CD4-positive, alpha-beta T cell treated with Interferon alpha-2 for 1 hour (primary cell): ENCODE results near the gene STAM.
"Not testable (repeated sequence)": the region's sequence is repeated elsewhere in the genome, so short reads cannot be mapped to it uniquely, and the experiment has no call there.

Source experiments
- DNase-seq, 2 donors: peaks; one replicate each; pipeline ENCODE4 v3.0.0-alpha.2; 2020 to 2022

STAM gene

DNA sequence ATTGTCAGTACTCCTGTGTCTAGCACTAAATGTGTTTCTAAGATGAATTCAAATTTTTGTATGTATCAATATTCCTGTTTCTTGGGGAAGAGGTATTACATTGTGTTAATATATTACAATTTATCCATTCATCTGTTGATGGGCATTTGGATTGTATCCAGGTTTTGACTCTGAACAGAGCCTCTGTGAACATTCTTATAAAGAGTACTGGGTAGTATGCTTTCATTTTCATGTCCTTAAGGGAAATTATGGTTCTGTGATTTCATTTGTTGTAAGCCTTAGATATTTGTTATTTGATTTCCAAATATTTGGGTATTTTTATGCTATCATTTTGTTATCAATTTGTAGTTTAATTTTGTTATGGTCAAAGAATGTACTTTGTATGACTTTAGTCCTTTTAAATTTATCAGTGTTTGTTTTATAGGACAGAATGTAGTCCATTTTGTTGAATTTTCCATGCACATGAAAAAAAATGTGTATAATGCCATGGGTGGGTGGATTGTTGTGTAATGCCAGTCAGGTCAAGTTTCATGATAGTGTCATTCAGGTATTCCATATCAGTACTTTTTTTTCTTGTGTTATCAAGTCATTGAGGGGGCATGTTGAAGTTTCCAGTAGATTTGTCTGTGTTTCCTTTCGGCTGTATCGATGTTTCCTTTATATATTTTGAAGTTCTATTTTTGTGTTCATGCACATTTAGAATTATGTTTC lies 38.4 kb downstream of the STAM start:
- no peak for DNase-seq

DNA sequence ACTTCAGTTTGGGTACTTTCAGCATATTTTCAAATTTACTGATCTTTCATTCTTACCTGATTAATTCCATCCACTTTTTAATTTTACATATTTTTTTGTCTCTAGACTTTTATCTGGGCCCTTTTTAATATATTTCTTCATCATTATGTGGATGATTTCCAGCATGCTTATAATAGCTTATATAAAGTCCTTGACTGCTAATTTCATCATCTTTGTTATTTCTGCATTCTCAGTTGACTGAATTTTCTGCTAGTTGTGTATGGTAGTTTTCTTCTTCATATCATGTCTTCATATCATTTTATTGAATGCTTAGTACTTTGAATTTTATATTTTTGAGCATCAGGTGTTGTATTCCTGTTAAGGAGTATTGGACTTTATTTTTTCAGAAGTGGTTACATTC lies 39.6 kb downstream of the STAM start:
- no peak for DNase-seq

DNA sequence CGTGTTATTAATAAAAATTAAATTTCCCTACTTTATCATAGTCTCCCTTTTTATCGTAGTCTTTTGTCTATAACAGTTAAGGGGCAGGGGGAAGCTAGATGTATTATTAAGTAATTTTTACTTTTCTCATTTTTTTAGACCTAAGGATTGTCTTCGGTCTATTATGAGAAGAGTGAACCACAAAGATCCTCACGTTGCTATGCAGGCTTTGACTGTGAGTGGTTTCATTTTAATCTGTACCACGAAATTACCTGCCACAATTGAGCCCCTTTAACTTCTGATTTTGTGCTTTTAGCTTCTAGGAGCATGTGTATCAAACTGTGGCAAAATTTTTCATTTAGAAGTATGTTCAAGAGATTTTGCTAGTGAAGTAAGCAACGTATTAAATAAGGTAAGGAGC lies 40.6 kb downstream of the STAM start:
- peak in 1 of 2 donors; percentile 45 for DNase-seq

DNA sequence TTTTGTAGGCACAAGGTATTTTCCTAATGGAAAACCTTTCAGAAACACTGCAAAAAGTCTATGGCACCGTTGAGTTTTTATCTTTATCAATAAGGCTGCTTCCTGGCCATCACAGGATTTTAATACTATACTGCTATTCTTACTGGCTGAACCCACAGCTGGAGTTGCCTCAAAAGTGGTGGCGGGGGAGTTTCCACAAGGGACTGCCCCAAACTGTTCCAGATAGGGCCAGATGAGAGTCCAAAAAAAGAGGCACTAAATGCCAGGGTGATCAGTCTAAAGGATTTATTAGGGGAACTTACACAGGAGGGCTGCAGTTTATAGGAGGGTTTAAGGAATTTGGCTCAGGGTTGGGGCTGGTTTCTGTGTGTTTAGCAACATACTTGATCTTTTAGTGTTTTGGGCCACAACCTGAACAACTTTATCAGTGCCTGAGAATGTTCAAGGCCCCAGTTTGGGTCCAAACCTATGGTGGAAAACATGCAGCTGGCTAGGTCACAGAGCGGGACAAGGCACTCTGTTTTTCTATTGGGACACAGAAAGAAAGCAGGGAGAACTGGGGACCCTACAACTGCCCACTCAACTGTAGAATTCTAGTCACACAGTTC lies 41.4 kb downstream of the STAM start:
- DNase-seq: peak in 1 of 2 donors; percentile 56

DNA sequence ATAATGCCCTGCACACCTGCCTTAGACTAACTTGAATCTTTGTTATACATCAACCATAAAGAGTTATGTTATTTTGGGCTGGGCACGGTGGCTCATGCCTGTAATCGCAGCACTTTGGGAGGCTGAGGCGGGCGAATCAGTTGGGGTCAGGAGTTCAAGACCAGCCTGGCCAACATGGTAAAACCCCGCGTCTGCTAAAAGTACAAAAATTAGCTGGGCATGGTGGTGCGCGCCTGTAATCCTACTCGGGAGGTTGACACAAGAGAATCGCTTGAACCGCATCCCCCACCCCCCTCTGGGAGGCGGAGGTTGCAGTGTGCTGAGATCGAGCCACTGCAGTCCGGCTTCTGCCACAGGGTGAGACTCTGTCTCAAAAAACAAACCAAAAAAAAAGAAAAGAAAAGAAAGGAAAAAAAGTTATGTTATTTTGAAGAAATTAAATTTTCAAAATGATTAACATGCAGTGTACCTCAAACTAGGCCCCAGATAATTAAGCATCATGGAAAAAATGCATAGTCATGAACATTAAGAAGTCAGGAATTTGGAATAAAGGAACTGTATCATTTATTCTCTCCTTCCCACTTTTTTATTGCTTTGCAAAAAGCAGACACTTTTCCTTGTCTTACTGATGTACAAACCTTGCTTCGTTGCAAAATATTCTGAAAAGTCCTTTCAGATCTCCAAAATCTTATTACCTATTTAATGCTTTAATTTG lies 43.3 kb downstream of the STAM start:
- DNase-seq: no peak

DNA sequence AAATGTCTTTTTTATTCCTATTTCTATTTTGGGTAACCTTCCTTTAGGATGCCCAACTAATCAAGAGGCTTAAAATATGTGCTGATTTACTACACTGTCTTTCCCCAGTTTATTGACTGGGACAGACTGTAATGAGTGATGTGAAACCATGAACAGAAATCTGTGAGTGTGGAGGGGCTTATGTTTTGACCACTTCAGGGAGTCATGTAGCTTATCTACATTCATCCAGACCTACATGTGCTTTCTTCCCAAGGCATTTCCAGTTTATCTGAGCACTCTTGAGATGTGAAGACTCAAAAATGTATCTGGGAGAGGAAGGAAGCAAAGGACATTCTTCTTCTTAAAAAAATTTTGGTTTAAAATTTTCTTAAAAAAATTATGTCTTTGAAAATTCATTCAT lies 45.2 kb downstream of the STAM start:
- no peak for DNase-seq

DNA sequence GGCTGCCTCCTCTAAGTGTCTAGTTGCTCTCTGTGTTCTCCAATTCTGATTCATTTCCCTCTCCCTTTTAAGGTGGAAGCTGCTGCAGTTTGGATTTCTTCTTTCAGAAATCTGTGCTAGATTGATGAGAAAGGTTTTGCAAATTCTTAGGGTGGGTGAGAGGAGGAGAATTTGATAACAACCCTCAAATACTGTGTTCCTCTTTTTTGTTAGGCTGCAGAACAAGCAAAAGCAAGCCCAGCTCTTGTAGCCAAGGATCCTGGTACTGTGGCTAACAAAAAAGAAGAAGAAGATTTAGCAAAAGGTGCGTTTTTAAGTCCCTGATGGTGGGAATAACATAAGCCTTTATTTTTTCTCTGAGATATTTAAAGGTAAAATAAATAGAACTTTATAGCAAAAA lies 49.1 kb downstream of the STAM start:
- DNase-seq: no peak

DNA sequence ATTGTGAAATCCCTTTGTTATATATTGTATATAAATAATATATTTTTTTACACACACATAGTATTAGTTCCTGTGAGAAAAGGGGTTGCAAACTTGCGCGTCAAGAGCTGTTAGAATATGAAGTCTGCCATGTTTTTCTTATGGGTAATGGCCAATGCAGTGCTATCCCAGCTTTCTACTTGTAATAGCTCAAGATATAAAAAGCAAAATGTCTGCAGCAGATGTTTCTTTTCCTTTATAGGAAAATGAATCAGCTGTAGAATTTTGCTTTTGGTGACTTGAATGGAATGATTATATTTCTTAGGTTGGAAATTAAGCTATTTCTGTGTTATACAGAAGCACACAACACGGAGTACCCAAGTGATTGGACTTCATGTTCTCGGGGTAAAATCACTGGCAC lies 54.7 kb downstream of the STAM start:
- no peak for DNase-seq

DNA sequence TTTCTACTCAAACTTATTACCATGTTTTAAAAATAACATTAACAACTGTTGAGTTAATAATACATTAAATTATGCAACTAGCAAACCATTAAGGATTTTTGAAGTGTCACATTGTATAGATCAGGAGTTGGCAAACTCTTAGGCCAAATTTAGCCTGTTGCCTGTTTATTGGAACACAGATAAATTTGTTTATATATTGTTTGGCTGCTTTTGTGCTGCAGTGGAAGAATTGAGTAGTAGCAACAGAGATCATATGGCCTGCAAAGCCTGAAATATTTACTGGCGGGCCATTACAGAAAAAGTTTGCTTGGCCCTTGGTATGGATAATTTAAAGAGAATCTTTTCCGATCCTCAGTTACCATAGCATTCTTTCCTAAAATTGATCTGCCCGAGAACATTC lies 57.4 kb downstream of the STAM start:
- DNase-seq: no peak

DNA sequence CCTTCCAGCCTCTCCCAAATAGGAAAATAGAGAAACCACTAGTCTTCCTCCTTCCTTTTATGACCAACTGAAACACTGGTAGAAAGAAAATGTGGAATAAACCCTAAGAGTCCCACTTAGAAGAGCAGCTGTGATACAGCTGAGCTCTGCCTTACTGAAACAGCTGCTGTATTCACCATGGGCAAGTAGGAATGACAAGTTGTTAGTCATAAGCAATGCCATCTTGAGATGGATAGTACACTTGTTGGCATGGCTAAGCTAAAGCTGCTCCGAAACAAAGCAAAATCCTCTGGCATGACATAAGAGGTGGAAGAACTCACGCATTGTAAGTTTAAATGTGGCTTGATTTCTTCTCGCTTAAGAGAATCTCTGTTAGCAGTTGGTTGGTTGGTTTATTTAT lies 59.8 kb downstream of the STAM start:
- no peak for DNase-seq

DNA sequence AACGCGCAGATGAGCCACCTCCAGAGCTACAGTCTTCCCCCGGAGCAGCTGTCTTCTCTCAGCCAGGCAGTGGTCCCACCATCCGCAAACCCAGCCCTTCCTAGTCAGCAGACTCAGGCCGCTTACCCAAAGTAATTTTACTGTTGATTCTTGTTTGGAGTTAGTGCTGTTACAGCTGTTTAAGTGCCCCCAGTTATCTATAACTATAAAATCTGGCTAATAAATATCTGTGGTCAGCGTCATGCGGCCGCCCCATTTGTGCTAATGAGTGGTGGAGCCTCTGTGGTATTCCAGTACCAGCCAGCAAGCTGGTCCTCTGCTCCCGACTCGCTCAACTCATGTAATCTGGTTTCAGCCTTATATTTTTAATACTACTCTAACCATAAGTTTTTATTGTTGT lies 64.9 kb downstream of the STAM start:
- DNase-seq: no peak

DNA sequence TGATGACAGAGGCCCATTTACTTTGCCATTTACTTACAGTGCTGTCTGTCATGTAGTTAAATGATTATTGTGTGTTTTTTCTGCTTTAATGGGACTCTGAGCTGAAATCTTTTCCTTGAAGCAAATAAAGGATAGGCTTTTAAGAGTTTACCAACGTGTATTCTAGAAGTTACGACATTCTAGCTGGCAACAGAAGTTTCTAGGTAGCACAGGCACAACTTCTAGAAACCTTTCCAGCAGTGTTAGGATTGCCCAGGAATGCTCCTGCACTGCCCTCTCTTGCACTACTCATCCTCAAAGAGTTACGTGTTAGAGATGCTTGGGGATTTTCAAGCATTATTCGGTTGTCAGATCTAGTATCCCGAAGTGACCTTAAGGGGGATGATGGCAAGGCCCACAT lies 65.5 kb downstream of the STAM start:
- no peak for DNase-seq

DNA sequence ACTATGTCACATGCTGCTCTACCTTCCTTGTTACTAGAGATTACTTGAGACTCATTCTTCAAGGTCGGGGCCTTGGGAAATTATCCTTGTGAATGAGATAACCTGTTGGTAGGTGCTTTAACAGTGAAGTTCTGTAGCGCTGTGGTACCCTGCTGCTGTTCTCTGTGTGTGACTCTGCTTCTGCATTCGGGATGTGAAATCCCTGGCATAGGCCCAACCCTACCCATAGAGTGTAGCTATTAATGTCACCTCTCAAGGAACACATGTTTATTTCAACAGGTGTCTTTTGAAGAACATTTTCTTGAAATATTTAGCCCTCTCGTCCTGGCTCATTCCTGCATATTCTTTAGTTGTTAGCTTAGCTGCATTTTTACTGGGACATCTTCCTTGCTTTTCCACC lies 66.2 kb downstream of the STAM start:
- no peak for DNase-seq

DNA sequence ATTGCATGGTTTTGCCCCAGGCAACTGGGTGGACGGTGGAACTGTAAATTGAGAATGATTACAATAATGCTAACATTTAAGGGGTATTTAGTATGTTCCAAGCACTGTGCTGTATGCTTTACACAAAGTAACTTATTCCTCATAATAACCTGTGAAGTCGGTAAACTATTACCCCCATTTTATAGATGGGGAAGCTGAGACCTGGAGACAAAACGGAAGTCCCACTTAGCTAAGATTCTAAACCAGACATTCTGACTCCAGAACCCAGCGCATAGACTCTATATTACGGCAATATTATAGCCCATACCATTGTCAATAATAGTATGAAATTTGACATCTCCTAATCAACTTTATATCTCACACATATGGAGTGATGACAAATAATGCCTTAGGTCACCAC lies 68.1 kb downstream of the STAM start:
- DNase-seq: no peak

DNA sequence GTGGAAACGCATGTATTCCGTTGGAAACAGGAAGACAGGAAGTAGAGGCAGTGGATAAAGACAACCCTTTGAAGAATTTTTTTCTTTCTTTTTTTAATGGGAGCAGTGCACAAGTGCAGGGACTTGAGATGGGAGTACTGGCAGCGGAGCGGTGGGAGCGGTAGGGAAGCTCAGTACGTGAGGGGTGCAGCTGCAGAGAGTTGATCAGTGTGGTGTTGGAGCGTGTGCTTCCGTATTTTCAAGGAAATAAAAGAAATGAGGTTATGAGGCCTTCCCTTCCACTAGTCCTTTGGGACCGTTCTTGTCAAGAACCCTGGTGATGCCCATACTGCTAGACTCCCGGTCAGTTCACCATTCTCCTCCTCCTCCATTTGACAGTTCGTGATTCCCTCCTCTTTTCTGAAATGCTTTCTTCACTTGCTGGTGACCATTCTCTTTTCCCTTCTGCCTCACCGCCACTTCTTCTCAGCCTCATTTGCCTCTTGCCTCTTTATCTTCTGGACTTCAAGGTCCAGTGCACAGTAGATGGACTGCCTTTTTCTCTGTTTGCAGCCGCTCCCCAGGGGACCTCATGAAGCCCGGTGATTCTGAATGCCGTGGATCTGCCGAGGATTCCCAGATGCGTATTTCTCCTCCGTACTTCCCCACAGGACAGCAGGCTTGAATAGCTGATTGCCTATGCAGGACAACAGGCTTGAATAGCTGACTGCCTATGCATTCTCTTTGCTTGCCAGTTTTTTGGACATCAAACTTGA lies 68.9 kb downstream of the STAM start:
- DNase-seq: no peak

DNA sequence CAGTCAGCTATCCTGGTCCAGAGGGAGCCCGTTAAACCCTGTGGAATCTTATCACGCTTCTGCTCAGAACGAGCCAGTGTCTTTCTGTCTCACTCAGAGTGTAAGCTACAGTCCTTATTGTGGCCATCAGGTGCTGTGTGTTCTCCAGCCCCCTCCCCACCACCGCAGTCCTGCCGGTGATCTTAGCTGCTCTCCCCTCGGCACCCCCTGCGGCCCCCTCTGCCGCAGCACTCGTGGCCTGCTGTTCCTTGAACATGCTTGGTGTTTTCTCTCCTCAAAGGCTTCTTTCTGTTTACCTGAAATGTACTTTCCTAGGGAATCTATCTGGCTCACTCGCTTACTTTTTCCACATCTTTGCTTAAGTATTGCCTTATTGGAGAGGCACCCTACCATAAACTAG lies 69.8 kb downstream of the STAM start:
- DNase-seq: no peak

DNA sequence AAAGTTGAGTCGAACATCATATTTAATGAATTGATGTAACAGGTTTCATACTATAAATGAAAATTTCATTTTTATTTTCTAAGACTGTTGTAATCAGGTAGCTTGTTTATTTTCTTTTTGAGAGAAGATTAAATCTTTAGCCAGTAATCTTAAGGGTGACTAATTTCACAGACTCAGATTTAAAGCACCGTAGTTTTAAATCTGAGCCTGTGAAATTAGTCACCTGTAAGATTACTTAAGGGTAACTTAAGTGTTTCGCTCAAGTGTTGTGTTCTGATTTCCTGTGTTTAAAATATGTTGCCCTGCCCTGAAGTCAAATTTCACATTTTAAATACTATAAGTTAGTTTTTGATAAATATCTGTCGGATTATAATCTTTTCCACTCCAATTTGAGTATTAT lies 72.2 kb downstream of the STAM start:
- no peak for DNase-seq

DNA sequence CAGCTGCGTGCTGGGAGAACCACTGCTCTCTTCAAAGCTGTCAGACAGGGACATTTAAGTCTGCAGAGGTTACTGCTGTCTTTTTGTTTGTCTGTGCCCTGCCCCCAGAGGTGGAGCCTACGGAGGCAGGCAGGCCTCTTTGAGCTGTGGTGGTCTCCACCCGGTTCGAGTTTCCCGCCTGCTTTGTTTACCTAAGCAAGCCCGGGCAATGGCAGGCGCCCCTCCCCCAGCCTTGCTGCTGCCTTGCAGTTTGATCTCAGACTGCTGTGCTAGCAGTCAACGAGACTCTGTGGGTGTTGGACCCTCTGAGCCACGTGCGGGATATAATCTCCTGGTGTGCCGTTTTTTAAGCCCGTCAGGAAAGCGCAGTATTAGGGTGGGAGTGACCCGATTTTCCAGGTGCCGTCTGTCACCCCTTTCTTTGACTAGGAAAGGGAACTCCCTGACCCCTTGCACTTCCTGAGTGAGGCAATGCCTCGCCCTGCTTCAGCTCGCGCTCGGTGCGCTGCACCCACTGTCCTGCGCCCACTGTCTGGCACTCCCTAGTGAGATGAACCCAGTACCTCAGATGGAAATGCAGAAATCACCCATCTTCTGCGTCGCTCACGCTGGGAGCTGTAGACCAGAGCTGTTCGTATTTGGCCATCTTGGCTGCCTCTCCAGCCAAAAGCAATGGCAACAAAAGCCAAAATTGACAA lies 78.5 kb downstream of the STAM start:
- not testable (repeated sequence) for DNase-seq

DNA sequence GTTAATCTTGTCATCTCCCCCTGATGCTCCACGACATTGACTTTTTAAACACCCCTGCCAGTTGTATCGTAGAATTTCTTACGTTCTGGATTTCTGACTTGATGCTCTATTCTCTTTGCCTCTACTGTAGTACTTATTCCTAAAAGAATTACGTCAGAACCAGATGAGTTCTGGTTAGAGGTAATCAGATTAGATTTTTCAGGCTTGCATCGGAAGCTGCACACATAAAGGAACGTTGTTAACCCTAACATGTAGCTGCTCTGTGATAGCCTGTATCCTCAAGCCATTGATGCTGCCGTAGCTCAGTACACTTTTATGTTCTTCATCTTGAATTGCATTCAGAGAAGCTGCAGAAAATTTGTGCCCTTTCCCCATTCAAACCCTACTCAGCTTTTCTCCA lies 81.8 kb downstream of the STAM start:
- DNase-seq: no peak

DNA sequence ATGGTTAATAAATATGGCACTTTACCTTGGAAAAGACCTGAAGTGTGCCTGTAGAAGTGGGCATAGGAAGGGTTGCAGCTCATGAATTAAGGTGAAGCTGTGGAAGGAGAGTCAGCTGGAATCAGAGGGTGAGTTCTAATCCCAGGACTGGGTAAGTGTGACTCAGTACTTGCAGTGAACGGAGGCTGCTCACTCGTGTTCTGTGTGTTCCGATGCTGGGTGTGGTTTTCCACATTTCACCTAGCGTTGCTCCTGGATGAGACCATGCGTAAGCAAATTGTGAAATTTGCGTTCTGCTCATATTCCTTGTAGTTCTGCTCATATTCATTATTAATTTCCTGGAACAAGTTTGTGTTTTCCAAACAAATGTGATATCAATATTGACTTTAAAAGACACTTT lies 85.7 kb downstream of the STAM start:
- DNase-seq: no peak

DNA sequence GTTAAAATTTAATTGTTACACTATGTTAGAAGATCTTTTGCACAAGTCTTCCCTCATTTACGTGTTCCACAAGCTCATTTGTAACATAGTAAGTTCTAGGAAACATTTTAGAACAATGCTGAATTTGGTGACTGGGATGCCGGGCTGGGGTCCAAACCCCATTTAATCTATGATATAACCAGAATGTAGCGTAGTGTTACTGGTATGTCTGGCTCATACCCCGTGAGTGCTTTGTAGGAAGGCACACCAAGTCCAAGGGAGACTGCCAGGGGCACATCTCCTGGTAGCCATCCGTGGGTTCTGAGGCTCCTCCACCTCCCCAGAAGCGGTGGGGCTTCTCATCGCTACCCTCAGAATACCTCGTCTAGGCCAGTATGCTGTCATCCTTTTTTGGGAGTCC lies 86.7 kb downstream of the STAM start:
- no peak for DNase-seq

DNA sequence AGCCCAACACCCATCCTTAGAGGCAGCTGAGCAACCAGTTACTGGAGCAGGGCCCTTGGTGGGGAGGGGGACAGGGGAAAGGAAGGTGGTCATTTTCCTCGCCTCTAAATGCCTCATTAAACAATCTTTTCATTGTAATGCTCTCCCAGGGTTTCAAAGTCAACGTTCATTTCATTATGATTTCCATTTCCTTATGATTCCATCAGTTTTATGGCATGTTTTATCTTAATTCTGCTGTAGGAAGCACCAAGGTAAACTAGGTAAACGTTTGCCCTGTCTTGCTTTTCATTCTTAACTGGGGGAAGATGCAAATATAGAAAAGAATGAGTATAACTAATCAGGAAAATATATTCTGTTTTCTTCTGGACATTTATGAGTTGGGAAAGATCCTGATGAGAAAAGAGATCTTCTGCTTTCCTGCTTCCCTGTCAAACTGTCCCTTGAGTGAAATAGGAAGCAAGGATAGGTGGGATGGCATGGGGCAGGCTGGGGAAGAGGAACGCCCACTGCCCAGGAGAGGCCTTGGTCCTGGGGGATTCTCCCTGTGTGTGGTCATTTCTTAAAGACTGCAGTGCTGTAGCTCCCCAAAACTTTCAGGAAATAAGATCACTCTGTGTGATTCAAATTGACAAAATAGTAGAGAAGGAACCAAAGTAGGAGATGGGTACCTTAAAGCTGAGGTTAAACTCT lies 87.5 kb downstream of the STAM start:
- DNase-seq: no peak
